Stimulated activated CD4-positive, alpha-beta T cell treated with anti-CD3 and anti-CD28 coated beads, Interleukin-15, amount 100 ng/mL, for 24 hours (primary cell): ENCODE measurements around the gene ASNSD1.
A peak's percentile ranks its signal among the peaks of the same experiment; 100 is the strongest.

Experiments
- DNase-seq: peaks from one replicate; pipeline ENCODE4 v3.0.0-alpha.2; 2020

The ASNSD1 gene

DNA sequence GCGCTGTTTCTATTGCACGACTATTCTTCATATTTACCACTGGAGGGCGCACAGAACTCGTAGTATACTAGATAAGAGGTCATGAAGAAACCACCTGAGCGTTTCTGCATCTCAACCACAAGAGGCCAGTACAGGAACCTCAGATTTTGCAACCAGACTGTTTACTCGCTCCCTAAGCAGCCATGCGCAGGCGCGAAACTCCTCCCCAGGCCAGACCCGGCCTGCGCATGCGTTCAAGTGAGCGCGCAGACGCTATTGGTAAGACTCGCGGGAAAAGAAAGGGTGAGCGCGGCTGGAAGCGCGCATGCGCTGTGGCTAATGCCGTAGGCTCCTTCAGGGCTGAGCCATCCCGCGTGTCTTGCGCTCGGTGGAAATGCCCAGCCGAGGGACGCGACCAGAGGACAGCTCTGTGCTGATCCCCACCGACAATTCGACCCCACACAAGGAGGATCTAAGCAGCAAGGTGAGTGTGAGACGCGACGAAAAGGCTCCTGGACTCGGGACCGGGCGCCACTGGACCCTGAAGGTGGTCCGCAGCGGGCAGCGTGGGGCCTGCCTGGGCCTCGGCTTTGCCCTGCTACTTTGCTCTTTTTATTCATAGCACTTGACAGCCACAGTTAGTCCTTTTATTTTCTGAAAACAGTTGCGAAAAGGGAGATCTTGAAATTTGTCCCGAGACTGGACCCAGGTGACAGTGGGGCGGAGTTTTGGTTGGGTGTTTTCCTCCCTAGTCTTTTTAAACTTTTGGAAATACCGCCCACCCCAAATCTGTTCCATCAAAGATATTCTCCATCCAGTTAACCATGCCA is at the start of gene ASNSD1:
Gene ASNSD1, plus strand, starts transcription at position 312 of the 809 bp plus-strand sequence. CDS start 4,674 bp downstream, outside the sequence.
- peak; percentile 98 for DNase-seq

DNA sequence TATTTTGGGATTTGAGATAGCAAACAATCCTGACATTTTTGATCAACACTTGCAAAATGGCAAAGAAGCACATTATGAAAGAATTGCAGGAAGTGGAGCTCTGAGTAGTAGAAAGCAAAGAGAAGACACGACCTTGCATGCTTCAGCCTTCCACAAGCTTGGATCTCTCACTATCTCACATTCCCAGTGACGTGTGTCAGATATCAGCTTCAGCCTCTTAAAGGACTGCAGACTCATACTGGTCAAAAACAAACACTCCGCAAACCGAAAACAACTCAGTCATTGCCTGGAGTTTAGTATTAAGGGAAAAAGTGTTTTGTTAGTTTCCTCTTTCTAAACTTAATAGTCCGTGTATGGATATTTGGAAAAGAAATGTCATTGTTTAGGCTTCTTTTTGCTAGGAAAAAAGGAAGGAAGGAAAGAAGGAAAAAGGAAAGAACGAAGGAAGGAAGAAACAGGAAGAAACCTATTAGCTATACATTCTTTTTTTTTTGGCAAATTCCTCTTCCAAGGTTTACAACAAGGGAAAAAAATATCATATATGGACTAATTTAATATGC is 48.1 kb upstream of the ASNSD1 start:
- no peak for DNase-seq

DNA sequence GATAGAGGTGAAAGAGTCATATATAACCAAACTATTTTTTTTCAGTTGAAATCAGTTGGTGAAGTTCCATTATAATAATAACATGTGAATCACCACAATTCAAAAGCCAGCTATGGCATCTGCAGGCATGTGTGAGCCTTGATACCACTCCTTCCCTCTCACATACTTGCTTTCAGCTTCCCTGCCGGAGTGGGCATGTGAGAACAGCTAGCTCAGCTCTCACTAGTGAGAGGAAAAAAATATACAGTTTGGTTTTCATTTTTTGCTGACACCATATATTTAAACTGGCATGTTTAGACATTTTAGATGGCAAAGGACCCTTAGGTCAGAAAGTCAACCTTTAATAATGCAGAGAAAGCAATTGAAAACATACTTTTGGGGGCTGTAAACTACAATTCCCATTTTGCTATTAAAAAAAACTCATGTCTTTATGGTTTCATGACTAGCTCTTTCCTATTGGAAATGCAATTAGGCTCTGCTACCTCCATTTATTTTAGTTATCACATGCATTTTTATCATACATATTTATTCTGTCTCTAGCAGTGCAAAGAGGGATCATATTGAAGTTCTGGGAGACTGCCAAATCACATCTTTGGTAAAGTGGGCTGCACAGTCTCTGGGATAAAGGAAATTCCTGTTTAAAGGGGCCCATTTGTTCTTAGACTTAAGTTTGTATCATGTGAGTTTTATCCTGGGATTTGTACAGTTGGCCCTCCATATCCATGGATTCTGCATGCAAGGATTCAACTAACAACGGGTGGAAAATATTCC is 47.4 kb upstream of the ASNSD1 start:
- DNase-seq = no peak

DNA sequence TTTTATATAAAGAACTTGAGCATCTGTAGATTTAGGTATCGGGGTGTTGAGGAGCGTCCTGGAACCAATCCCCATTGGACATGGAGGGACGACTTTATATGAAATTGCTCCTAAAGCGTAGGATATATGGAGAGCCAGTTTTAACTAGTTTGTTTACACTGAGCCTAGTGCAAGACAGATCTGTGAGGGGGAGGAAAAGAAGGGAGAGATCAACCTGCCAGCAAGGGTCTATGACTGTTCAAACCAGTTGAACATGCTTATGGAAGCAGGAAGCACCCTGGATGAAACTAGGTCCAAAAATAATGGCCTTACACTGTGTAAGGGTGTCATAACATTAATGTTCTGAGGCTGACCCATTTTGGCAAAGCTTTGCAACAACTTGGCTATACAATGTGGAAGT is 46.7 kb upstream of the ASNSD1 start:
- no peak for DNase-seq

DNA sequence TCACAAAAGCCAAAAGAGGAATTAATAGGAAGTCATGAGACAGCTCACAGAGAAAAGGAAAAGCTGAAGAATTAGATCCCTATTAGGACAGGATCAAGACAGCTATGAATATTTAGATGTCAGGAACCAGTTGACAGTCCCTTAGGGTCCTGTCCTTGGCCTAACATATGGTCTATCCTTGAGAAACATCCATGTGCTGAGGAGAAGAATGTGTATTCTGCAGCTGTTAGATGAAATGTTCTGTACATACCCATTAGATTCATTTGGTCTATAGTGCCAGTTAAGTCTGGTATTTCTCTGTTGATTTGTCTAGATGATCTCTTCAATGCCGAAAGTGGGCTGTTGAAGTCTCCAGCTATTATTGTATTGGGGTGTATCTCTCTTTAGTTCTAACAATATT is 43.1 kb upstream of the ASNSD1 start:
- no peak for DNase-seq

DNA sequence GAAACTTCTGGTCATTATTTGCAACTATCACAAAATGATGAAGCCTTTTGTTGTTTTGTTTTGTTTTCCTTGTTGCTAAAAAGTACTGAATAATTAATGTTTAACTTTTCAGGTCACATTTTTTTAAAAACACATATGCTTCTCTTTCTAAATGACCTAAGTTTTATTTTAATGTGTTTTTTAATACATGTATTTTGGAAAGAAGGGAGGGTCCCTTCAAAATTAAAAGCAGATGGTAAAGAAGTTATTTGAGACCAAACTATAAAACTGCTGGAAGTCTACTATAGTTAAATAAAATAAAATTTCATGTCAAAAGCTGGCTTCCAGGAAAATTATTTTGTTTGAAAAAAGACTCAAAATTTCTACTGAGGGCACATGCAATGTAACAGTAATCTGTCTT is 39.5 kb upstream of the ASNSD1 start:
- DNase-seq = no peak

DNA sequence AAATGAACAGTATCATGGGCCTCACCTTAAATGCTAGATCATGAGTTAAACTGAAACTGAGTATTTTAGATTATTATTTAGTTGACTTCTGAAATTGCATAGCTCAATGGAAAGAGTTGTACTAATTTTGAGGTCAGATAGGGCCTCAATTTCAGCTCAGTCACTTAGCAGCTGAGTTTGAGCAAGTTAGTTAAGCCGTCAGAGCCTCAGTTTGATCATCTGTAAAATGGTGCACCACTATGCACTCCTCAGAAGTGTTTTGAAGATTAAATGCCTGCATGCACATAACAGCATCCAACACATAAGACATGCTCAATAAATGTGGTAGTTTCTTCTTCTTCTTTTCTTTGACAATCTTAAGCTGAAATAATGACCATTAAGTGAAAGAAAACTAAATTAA is 38.2 kb upstream of the ASNSD1 start:
- no peak for DNase-seq

DNA sequence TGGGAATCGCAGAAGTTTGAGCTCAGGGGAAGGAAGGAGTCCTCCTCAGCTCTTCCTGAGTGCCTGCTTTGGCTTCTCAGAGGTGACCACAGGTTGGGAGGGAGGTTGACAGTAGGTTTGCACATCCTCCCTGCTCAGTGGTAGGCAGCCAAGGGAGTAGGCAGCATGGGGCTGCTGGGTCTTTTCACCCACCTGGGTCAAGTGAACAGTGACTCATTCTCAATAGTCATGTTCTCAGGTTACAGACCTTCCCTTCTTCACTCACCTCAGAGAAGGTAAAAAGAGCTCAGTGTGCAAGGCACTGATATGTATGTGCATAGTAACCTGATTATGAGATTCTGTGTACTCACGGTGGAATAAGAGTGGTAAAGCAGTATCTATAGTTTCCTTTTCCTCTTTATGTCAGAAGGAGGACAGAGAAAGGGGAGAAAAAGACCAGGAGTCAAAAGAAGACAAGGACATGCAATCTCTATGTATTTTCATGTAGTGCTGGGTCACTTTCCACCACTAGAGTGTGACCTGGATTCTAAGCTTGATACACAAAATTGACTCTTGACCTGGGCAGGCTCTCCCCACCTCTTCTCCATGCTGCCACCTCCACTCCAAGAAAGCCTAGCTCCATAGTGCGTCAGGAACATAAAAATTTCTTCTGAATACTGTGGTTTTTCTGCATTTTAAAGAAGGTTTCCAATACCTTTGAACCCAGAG is 36.5 kb upstream of the ASNSD1 start:
- DNase-seq = no peak

DNA sequence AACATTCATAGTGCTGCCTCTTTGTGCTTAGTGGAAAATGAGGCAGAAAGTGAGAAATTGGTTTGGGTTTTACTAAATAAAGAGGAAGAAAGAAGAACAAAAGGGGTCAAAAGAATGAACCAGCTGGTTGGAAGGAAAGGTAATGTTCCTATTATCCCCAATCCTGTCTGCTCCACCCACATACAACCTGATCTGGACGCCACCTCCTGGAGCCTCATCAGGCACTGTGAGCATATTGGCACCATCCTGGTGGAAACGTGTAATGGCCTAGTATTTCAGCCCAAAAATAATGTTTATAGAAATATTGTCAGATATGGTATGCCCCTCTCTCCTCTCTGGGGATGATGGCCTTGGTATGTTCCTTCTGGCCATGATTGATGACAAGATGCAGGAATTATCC is 35.6 kb upstream of the ASNSD1 start:
- DNase-seq = no peak

DNA sequence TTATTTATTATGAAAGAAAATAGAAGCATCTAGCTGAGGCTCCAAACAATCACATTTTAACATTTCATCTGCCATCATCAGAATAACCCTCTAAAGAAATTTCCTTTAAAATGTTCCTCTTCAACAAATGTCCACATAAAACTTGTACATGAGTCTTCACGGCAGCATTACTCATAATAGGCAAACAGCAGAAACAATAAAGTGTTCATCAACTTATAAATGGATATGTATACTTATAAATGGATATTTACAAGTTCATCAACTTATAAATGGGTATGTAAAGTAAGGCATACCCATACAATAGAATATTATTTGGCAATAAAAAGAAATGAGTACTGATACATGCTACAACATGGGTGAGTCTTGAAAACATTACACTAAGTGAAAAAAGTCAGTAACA is 33.5 kb upstream of the ASNSD1 start:
- no peak for DNase-seq

DNA sequence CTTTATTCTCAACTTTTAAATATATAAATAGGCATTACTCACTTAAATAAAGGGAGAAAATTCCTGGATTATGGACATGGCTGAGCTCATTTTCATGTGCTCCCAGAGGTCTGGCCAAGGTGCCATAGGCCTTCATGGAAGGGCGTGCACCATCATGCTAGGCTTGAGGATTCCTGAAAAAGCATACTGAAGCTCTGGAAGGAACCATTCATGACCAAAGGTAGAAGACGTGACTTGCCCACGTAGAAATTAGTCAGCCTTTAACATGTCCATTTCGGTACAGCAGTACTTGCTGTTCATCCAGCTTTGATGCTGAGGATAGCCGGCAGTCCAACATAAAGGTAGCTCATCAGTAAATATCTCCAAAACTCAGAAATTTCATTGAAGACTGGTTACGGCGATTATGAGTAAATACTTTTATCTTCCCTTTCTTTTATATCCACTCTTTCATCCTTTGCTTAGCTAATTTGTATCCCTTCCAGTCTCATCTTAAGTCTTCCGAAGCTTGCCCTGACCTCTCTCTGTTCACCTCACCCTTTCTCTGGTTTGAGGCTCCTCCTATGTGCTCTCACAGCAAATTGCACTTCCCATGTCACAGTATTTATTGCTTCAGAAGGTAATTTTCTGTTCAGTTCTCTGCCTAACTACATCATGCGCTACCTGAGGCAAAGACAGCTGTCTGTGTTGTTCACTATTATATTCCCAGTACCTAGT is 32.3 kb upstream of the ASNSD1 start:
- DNase-seq = no peak

DNA sequence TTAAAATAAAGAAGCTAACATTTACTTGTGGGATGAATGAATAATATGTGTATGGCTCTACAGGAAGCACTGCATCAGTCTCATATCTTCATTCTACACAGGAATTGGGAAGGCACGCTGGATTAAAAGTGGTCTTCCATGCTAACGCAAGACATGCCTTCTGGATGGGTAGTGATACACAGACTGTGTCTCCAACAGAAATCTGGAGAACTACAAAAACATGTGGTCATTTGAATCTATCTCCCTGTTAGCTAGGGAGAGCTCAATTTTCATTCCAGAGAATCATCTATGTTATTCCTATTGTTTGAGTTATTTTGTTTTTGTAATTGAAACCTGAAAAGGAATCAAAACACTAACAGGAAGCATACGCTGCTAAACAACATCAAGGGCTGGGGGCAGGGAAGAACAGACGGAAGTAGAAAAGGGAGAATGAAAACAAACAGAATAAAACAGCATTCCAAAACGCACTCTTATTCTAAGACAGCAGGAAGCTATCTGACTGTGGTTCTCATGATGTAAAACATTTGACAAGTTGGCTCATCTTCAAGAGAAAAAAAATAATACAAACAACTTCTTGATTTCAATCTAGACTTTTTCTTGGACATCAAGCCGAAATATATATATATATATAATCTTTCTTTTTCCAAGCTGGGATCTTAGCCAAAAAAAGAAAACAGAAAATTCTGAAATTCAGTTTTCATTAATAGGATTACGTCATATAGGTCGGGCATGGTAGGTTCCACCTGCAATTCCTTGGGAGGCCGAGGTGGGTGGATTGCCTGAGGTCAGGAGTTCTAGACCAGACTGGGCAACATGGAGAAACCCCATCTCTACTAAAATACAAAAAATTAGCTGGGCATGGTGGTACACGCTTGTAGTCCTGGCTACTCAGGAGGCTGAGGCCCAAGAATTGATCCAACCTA is 31.5 kb upstream of the ASNSD1 start:
- DNase-seq = no peak

DNA sequence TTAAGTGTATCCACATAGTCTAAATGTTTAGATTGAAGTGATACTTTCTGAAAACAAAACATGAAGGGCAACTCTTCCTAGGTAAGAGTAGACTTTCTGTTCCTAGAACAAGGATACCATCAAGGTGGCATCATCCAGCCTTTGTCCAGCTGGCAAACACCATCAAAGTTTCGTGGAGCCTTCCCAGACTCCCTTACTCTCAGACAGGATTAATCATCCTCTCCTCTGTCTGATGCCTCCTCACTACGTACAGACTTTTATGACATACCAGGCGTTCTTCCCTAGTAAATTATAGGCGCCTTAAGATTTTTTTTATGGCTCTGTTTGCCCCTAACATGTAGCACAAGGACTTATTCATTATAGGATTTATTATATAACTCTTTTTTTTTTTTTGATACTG is 29.4 kb upstream of the ASNSD1 start:
- no peak for DNase-seq

DNA sequence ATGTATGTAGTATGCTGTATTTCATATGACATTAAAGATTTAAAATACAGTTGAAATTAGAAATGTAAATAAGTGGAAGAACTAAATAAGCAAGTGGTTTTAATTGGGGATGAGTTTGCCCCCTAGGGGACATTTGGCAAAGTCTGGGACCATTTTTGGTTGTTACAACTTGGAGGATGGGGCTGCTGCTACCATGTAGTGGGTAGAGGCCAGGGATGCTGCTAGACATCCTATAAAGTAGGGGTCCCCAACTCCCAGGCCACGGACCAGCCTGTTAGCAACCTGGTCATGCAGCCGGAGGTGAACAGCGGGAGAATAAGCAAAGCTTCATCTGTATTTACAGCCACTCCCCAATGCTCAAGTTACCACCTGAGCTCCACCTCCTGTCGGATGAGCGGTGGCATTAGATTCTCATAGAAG is 27.9 kb upstream of the ASNSD1 start:
- DNase-seq = peak; percentile 11

DNA sequence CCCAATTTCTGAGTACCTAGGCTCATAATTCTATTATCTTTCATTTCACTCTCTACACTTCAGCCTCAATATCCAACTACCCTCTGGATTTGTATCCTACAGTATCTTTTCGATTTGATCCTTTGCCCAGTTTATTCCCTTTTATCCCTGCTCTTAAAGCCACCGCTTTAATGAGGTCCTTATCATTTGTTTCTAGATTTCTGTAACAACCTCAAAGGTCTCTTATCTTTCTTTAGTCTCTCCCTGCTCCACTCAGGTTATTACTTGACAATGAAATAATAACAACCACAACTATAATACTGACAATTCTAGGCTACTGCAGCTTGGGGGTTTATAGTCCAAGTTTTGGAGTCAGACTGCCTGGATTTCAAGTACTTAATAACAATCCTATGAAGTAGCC is 25.9 kb upstream of the ASNSD1 start:
- no peak for DNase-seq

DNA sequence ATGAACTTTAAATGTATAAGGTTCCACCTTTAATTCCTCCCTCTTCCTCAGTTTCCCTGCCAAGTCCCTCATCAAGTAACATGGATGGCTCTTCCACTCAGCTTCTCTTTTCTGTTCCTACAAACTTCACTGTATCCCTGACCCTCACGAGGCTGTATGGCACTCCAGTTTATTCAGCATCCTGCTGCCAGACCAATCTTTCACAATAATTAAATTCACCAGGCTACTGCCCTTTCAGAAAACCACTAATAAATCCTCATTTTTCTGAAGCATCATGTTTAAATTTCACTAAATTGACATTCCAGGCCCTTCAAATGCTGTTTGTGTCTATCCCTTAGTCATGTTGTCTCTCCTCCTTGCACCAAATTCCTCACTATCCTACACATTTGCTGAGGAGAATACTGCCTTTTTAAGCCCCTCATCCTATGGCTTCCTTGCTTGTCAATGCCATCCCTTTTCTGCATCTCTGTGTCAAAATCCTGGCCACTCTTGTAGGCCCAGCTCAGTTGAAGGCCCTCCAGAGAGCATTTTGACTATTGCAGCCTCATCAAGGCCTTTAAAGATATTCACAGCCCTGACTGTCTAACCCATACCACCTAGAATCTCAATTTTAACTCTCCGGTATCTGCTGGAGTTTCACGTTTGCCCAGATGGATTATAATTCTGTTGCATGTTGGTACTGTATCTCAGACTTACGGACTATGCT is 22.8 kb upstream of the ASNSD1 start:
- no peak for DNase-seq

DNA sequence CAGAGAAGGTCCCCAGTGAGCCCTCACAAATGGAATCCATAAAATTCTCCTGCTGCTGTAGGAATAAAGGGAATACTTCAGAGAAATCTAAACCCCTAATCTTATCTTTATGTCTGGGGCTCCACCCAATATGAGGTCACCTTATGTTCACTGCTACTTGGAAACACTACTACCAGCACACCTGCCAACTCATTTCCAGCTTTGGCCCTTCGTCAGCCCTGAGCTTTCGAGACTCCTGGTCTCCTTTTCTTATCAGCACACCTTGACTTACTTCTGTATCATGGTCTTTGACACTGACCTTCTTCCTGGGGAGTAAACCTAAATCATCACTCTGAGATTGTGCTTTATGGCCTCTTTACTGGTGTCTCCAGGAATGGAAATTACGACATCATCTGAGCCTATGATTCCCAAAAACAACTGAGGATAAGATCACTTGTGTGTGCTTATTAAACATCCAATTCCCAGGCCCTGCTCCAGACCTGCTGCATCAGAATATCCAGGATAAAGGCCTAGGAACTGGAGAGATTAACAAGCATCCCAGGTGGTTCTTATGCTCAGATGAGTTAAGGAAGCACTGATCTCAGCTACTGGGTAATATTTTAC is 22.2 kb upstream of the ASNSD1 start:
- no peak for DNase-seq

DNA sequence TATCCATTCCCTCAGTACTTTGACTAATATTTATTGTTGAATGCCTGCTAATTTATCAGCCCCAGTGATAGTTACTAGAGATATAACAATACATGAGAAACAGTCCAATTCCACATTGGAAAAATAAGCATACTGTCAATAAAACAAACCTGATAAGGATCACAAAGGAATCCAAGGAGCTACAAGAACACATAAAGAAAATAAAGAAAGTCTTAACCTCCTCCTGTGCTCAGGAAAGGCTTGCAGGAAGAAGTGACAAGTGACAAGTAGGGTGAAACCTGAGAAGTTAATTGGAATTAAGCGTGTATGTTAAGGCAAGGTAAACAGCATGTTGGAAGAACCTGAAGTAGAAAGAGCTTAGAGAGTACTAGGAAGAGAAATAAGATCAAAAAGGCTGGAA is 20.3 kb upstream of the ASNSD1 start:
- no peak for DNase-seq

DNA sequence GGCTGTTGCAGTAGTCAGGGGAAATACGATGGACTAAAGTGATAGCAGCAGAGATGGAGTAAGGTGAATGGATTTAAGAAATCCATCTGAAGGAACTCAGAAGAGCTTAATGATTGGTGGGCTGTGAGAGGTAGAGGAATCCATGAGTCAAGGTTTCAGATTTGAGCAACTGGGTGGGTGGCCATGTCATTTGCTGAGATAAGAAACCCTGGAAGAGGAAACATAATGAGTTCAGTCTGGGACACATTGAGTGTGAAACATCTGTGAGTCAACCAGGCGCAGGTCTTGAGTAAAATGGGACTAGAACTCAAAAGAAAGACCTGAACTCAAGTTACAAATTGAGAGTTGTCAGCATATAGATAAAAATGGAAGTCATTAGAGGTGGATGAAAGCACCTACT is 19.7 kb upstream of the ASNSD1 start:
- DNase-seq = peak; percentile 62

DNA sequence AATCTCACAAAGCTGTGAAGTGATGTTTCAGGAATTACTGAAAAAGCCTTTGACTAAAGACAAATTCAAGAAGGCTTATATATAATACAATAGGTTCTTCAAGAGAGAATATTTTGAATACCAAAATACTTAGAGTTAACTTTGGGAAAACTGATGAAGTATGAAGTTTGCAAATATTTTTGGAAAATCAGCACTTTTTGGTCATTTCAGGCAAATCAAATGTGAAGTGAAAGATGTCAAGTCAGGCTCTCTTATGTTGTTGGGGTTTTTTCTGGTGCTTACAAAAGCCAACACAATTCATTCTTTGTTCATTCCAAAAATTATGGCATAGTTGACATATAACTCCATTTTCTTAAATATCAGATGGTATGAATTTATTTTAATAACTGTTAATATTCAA is 14.7 kb upstream of the ASNSD1 start:
- no peak for DNase-seq
